T-helper 17 cell (primary cell): ENCODE measurements around the gene NR6A1. TPM values are rescaled to one million over a fixed set of nuclear protein-coding genes. Genes with fewer than 3 reads are reported as not detected.
"Not testable (repeated sequence)": the region's sequence is repeated elsewhere in the genome, so short reads cannot be mapped to it uniquely, and the experiment has no call there.

Source experiments
- ATAC-seq: fragments of 150-1000 bp; cut with Tn5 transposase; 2 replicates; pipeline ENCODE4 v1.10.0; 2021; ENCODE audit warnings: mild to moderate bottlenecking, moderate library complexity
- DNase-seq, 3 donors: peaks; one replicate each; pipeline versions ENCODE4 v3.0.0 to v3.0.0-alpha.2; 2020 to 2021
- H3K9me3 ChIP-seq: one replicate; pipeline ENCODE4 v1.7.0; 2013; ENCODE audit warnings: low read length, mild to moderate bottlenecking; ENCODE audit not compliant: control insufficient read depth, poor library complexity, severe bottlenecking
- H3K27ac Mint-ChIP-seq: one replicate; pipeline ENCODE4 v1.8.0; 2022; ENCODE audit warnings: mild to moderate bottlenecking, moderate library complexity, mixed read lengths
- H3K27me3 Mint-ChIP-seq: one replicate; pipeline ENCODE4 v1.8.0; 2022; ENCODE audit warnings: mixed read lengths
- H3K36me3 Mint-ChIP-seq: one replicate; pipeline ENCODE4 v1.8.0; 2022; ENCODE audit warnings: low read depth, mixed read lengths
- H3K4me1 Mint-ChIP-seq: one replicate; pipeline ENCODE4 v1.8.0; 2022; ENCODE audit warnings: mild to moderate bottlenecking, mixed read lengths
- H3K4me3 Mint-ChIP-seq: one replicate; pipeline ENCODE4 v1.8.0; 2022; ENCODE audit warnings: mild to moderate bottlenecking, moderate library complexity, mixed read lengths
- total RNA-seq, 4 donors: library from RNA in 2 of 4; stranded (reverse) in 2 of 4; gene quantifications; one replicate each; pipeline ENCODE4 v1.2.3 and lab custom pipeline; 2022 to 2026

Gene NR6A1
- total RNA-seq, 2 donors from 2014 or later, result 0.08 to 0.22 TPM

DNA sequence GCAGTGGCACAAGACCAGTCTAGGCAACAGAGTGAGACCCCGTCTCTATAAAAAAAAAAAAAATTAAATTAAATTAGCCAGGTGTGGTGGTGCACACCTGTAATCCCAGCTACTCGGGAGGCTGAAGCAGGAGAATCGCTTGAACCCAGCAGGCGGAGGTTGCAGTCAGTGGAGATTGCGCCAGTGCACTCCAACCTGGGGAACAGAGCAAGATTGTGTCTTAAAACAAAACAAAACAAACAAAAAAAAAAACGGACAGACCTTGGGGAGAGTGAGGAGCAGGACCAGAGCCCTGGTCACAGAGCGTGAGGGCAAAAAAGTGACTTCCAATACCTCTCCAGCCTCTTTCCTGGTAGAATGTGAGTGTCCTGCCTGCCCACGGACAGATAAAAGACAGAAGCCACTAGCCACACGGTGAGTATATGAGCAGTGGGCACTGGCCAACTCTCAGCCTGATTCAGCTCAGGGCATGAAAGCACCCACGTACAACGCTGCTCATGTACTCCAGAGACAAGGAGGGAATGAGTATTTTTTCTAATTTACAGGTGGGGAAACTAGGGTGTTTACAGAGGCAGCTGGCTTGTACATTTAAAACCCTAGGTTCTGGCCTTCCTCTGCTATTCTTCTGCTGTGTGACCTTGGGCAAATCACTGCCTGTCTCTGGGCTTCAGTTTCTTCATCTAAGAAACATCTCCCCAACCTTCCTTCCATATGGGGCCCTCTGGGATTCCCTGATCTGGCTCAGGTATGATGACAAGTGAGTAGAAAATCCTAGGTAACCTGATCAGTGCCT is 7.7 kb upstream of the NR6A1 start:
- peaks cover 24% of the 10 kb centered on the region for H3K27me3 Mint-ChIP-seq
- H3K4me1 Mint-ChIP-seq, result peaks cover 18% of the 10 kb centered on the region
- ATAC-seq, result no peak
- no peak overlapping the region for H3K4me3 Mint-ChIP-seq
- H3K36me3 Mint-ChIP-seq, result peaks cover 1% of the 10 kb centered on the region
- H3K9me3 ChIP-seq, result no peaks in the 10 kb centered on the region
- DNase-seq, result no peak
- no peak overlapping the region for H3K27ac Mint-ChIP-seq

DNA sequence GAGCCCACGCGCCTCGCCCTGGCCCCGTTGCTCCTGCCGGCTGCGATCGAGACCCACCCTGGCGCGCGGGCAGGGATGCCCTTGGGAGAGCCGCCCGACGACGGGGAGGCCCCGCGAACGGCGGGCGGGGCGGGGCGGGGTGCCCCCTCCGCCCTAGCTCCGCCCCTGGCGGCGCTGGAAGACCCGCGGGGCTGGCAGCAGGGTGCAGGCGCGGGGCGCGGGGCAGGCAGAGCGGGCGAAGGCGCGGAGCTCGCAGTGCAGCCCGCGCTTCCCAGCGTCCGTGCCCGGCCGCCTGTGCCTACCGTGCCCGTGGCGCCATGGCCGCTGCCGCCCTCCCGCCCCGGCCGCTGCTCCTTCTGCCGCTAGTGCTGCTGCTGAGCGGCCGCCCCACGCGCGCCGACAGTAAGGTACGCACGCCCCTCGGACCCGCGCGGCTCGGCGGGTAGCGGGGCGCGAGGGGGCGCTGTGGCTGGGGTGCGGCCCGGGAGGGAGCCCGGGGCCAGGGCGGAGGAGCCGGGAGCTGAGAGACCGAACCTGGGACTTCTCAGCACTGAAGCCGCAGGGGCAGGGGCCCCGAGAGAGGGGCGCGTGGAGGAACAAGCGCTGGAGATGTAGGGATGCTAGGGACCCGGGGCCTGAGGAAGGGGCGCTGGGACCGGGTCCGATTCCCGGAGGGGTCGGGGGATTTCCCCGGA is 6.0 kb upstream of the NR6A1 start, which contains the start of gene OLFML2A:
Gene OLFML2A, plus strand, starts transcription at position 180 of the 695 bp plus-strand sequence. Its CDS starts 138 bp downstream, at position 318.
- Mint-ChIP-seq H3K4me1 (peaks cover 23% of the 10 kb centered on the region), H3K27me3 (peaks cover 31% of the 10 kb centered on the region), H3K4me3 (peak within 1 kb of the TSS; percentile 82), H3K27ac (peak within 1 kb of the TSS; percentile 78), H3K36me3 (no peaks in the 10 kb centered on the region)
- DNase-seq (peak in 2 of 3 donors; percentile 30 to 35), ATAC-seq (peak; percentile 51)
- H3K9me3 ChIP-seq, result no peaks in the 10 kb centered on the region

DNA sequence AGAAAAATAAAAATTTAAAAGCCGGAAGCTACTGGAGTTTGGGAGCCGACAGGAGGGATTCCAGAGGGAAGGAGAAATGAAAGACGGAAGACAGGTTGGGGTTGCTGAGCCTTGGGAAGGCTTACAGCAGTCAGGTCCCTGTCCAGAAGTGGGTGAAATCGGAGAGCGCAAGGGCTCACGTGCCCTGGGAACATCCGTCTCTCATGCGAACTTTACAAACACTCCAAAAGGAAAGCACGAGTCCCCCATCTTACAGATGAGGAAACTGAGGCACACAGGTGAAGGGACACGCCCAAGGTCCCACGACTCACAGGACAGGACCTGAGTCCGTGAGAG is 5.5 kb upstream of the NR6A1 start:
- H3K4me1 Mint-ChIP-seq, result peaks cover 27% of the 10 kb centered on the region
- peak overlapping the region; percentile 78 for H3K27ac Mint-ChIP-seq
- ATAC-seq (no peak), DNase-seq (no peak)
- H3K36me3 Mint-ChIP-seq, result no peaks in the 10 kb centered on the region
- peaks cover 31% of the 10 kb centered on the region for H3K27me3 Mint-ChIP-seq
- H3K4me3 Mint-ChIP-seq, result peak overlapping the region; percentile 82
- H3K9me3 ChIP-seq, result no peaks in the 10 kb centered on the region

- Mint-ChIP-seq H3K4me1 (peaks cover 39% of the 10 kb centered on the region), H3K27me3 (peaks cover 43% of the 10 kb centered on the region), H3K36me3 (peaks cover 3% of the 10 kb centered on the region), H3K4me3 (no peak overlapping the region), H3K27ac (no peak overlapping the region)
- H3K9me3 ChIP-seq, result no peaks in the 10 kb centered on the region
- ATAC-seq, result peak; percentile 35
- DNase-seq, result peak; percentile 68 to 83 (median 69)
Observed at GRCh38 chr9:124774129-124774978, 3.2 kb upstream of the NR6A1 start.

- Mint-ChIP-seq H3K36me3 (peaks cover 5% of the 10 kb centered on the region), H3K27me3 (peaks cover 50% of the 10 kb centered on the region), H3K4me3 (peak overlapping the region; percentile 45), H3K27ac (peak overlapping the region; percentile 93), H3K4me1 (peaks cover 44% of the 10 kb centered on the region)
- H3K9me3 ChIP-seq, result no peaks in the 10 kb centered on the region
- ATAC-seq (no peak), DNase-seq (no peak)
Observed at GRCh38 chr9:124773473-124774128, 2.5 kb upstream of the NR6A1 start.

DNA sequence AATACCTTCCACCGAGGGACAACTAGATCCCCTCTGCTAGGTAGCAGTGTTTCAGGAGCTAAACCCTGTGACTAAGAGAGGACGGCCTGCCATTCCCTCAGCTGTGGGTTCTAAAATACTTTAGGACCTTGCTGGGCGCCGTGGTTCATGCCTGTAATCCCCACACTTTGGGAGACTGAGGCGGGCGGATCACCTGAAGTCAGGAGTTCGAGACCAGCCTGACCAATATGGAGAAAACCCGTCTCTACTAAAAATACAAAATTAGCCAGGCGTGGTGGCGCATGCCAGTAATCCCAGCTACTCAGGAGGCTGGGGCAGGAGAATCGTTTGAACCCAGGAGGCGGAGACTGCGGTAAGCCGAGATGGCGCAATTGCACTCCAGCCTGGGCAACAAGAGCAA is 1.8 kb upstream of the NR6A1 start:
- not testable (repeated sequence) for H3K9me3 ChIP-seq, H3K36me3 Mint-ChIP-seq, ATAC-seq, DNase-seq
- Mint-ChIP-seq H3K4me1 (peaks cover 44% of the 10 kb centered on the region), H3K4me3 (peak overlapping the region; percentile 92), H3K27ac (peak overlapping the region; percentile 93), H3K27me3 (peaks cover 52% of the 10 kb centered on the region)

GRCh38 chr9:124771867-124772679 is 962 bp upstream of the NR6A1 start:
- peaks cover 44% of the 10 kb centered on the region for H3K4me1 Mint-ChIP-seq
- ATAC-seq, result no peak
- peak overlapping the region; percentile 92 for H3K4me3 Mint-ChIP-seq
- H3K36me3 Mint-ChIP-seq, result peaks cover 5% of the 10 kb centered on the region
- peaks cover 56% of the 10 kb centered on the region for H3K27me3 Mint-ChIP-seq
- H3K9me3 ChIP-seq, result no peaks in the 10 kb centered on the region
- peak in 2 of 3 donors; percentile 29 to 36 for DNase-seq
- H3K27ac Mint-ChIP-seq, result peak overlapping the region; percentile 93

DNA sequence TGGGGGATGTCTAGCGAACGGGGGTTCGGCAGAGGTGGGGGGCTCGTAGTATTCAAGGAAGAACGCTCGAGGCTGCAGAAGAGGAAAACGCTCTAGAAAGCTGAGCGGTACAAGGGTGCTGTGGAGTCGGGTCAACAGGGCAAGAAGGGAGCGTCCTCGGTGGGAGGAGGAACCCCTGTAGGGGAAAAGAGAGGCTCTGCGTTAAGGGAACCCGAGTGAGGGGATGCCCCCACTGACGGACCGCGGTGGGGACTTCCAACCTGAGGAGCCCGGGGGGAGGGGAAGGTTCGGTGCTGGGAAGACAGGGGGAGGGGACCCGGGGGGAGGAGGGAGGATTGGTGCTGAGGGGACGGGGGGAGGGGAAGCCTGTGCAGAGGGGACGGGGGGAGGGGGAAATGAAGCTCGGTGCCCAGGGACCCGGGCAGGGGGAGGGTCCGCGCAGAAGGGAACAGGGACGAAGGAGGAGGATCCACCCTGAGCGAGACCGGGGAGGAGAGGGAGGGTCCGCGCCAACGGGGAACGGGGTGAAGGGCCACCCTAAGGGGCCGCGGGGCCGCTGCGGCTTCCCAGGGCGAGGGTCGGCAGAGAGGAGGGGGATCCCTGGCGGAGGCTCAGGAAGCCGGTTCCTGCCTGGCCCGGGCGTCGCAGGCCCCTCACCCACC is 621 bp downstream of the NR6A1 start:
- Mint-ChIP-seq H3K4me3 (peak overlapping the region; percentile 98), H3K4me1 (peaks cover 38% of the 10 kb centered on the region), H3K27ac (peak overlapping the region; percentile 68), H3K36me3 (peaks cover 7% of the 10 kb centered on the region), H3K27me3 (peaks cover 59% of the 10 kb centered on the region)
- DNase-seq, result peak in 1 of 3 donors; percentile 25
- no peak for ATAC-seq
- no peaks in the 10 kb centered on the region for H3K9me3 ChIP-seq

GRCh38 chr9:124769549-124770358 is 1.4 kb downstream of the NR6A1 start:
- ATAC-seq (no peak), DNase-seq (no peak)
- H3K4me1 Mint-ChIP-seq, result peaks cover 38% of the 10 kb centered on the region
- peaks cover 64% of the 10 kb centered on the region for H3K27me3 Mint-ChIP-seq
- H3K27ac Mint-ChIP-seq, result peak overlapping the region; percentile 68
- no peaks in the 10 kb centered on the region for H3K9me3 ChIP-seq
- H3K4me3 Mint-ChIP-seq, result peak overlapping the region; percentile 98
- peaks cover 7% of the 10 kb centered on the region for H3K36me3 Mint-ChIP-seq

GRCh38 chr9:124768750-124769548 is 2.2 kb downstream of the NR6A1 start:
- Mint-ChIP-seq H3K27me3 (peaks cover 64% of the 10 kb centered on the region), H3K36me3 (peaks cover 7% of the 10 kb centered on the region), H3K4me3 (peak overlapping the region; percentile 98), H3K27ac (peak overlapping the region; percentile 68), H3K4me1 (peaks cover 32% of the 10 kb centered on the region)
- no peaks in the 10 kb centered on the region for H3K9me3 ChIP-seq
- no peak for ATAC-seq
- DNase-seq, result no peak
